HFFc6 (cell line): ENCODE results near the gene FOXG1. TPM values are rescaled to one million over a fixed set of nuclear protein-coding genes. Genes with fewer than 3 reads are reported as not detected.

Experiments
- DNase-seq: peaks from one replicate; pipeline ENCODE4 v3.0.0-alpha.2; 2018
- H3K27ac Mint-ChIP-seq: 2 replicates; pipeline ENCODE4 v1.8.0; 2020; ENCODE audit warnings: mild to moderate bottlenecking, mixed read lengths
- H3K27me3 Mint-ChIP-seq: 2 replicates; pipeline ENCODE4 v1.8.0; 2021; ENCODE audit warnings: mild to moderate bottlenecking, moderate library complexity, mixed read lengths; ENCODE audit not compliant: insufficient read depth
- H3K36me3 Mint-ChIP-seq: 2 replicates; pipeline ENCODE4 v1.8.0; 2021; ENCODE audit warnings: low read depth, mixed read lengths
- H3K4me1 Mint-ChIP-seq: 2 replicates; pipeline ENCODE4 v1.8.0; 2020; ENCODE audit warnings: low read depth, mixed read lengths
- H3K4me3 Mint-ChIP-seq: 2 replicates; pipeline ENCODE4 v1.8.0; 2020; ENCODE audit warnings: mild to moderate bottlenecking, moderate library complexity, mixed read lengths
- H3K9me3 Mint-ChIP-seq: 2 replicates; pipeline ENCODE4 v1.8.0; 2020; ENCODE audit warnings: mild to moderate bottlenecking, mixed read lengths
- CTCF ChIP-seq: fragments of 200-600 bp; sonication (generic); IDR thresholded peaks from 2 replicates; pipeline ENCODE4 v1.5.0; 2021; ENCODE audit warnings: antibody characterized with exemption, mild to moderate bottlenecking
- long read RNA-seq: library from polyadenylated mRNA; unstranded; transcript quantifications from one replicate; pipeline ENCODE4 v2.0.0, GENCODE V29; 2019
- total RNA-seq, 6 experiments: library from RNA; stranded (reverse); fragmentation: NEBNext Ultra II Directional; extraction: Animal tissue kit (Norgen Biotek cat#: 25700); gene quantifications; 2 replicates in 1 of 6; 3 replicates in 5 of 6; pipeline ENCODE4 v1.2.3, GENCODE V29; 2021

The FOXG1 gene
- under 1 TPM in 1 of 6 experiments, not detected in 5; 0.06 TPM for total RNA-seq
- long read RNA-seq: 0 reads

GRCh38 chr14:28766469-28766955, at the start of gene FOXG1:
FOXG1 (plus strand) TSS chr14:28766787; CDS start chr14:28767280, 493 bp downstream.
- no peak for TF ChIP-seq CTCF
- Mint-ChIP-seq H3K36me3 (no peaks in the 10 kb centered on the region), H3K27ac (no peak within 1 kb of the TSS), H3K9me3 (peaks cover 16% of the 10 kb centered on the region), H3K4me1 (peaks cover 19% of the 10 kb centered on the region), H3K27me3 (peaks cover 58% of the 10 kb centered on the region), H3K4me3 (peak within 1 kb of the TSS; percentile 71)
- no peak for DNase-seq

GRCh38 chr14:28719130-28719529, 47.5 kb upstream of the FOXG1 start:
- no peak overlapping the region for H3K27ac Mint-ChIP-seq

GRCh38 chr14:28731358-28731757, 35.2 kb upstream of the FOXG1 start:
- Mint-ChIP-seq H3K27ac (no peak overlapping the region), H3K27me3 (no peaks in the 10 kb centered on the region), H3K36me3 (no peaks in the 10 kb centered on the region), H3K9me3 (no peaks in the 10 kb centered on the region), H3K4me3 (no peak overlapping the region), H3K4me1 (no peaks in the 10 kb centered on the region)
- DNase-seq: no peak
- TF ChIP-seq CTCF: no peak

More at GRCh38 chr14:28719130-28719529, 47.5 kb upstream of the FOXG1 start:
- DNase-seq: no peak
- H3K27me3 Mint-ChIP-seq: no peaks in the 10 kb centered on the region
- TF ChIP-seq CTCF: no peak
- no peaks in the 10 kb centered on the region for H3K4me1 Mint-ChIP-seq
- H3K9me3 Mint-ChIP-seq: peaks cover 10% of the 10 kb centered on the region
- no peaks in the 10 kb centered on the region for H3K36me3 Mint-ChIP-seq
- H3K4me3 Mint-ChIP-seq: no peak overlapping the region

GRCh38 chr14:28742171-28742846, 24.3 kb upstream of the FOXG1 start:
- no peak overlapping the region for H3K27ac Mint-ChIP-seq
- no peak for TF ChIP-seq CTCF

GRCh38 chr14:28744126-28744525, 22.5 kb upstream of the FOXG1 start:
- Mint-ChIP-seq H3K36me3 (no peaks in the 10 kb centered on the region), H3K4me3 (no peak overlapping the region), H3K27ac (no peak overlapping the region), H3K4me1 (peaks cover 5% of the 10 kb centered on the region; the same call in 1 of the 2 replicates), H3K27me3 (peaks cover 4% of the 10 kb centered on the region; the same call in 1 of the 2 replicates), H3K9me3 (no peaks in the 10 kb centered on the region)
- TF ChIP-seq CTCF: no peak
- no peak for DNase-seq

More at GRCh38 chr14:28742171-28742846, 24.3 kb upstream of the FOXG1 start:
- no peak for DNase-seq
- peaks cover 4% of the 10 kb centered on the region; the same call in 1 of the 2 replicates for H3K27me3 Mint-ChIP-seq
- no peaks in the 10 kb centered on the region for H3K36me3 Mint-ChIP-seq
- no peaks in the 10 kb centered on the region for H3K9me3 Mint-ChIP-seq
- peaks cover 5% of the 10 kb centered on the region; the same call in 1 of the 2 replicates for H3K4me1 Mint-ChIP-seq
- no peak overlapping the region for H3K4me3 Mint-ChIP-seq
